Fibroblast of lung (primary cell): ENCODE data around the gene LPP.

ENCODE experiments used
- EZH2 ChIP-seq: IDR thresholded peaks from 2 replicates; pipeline ENCODE4 v1.5.1; 2012; ENCODE audit warnings: low read length, control low read depth, mild to moderate bottlenecking; ENCODE audit errors: missing control alignments
- TF ChIP-seq, protein P1 (sequence below), 2 donors: IDR thresholded peaks in 1 of 2; conservative IDR thresholded peaks in 1 of 2; 1 replicate in 1 of 2; 2 replicates in 1 of 2; pipeline ENCODE4 v1.5.1; 2011 to 2012; ENCODE audit warnings: low read length in 2 of 2, control low read depth in 1 of 2, inconsistent platforms in 1 of 2, low read depth in 1 of 2, mild to moderate bottlenecking in 1 of 2

DNA sequence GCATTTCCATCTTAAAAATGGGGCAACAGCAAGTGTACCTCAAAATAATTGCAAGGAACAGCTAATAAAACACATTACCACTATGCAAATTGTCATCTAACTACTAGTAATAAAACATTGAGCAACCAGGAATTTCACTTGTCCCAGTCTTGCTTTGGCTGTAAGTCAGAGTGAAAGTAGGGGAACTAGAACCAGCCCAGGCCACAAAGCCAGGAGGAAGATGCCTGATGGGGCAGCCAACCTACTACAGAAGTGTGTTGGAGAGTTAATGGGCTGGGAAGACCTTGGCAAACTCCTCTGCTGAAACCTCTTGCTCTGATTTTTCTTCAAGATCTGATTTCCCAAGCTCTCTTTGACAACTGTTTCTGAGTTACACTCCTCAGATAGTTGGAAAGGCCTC lies 40.2 kb upstream of the LPP start:
- TF ChIP-seq, protein P1, sequence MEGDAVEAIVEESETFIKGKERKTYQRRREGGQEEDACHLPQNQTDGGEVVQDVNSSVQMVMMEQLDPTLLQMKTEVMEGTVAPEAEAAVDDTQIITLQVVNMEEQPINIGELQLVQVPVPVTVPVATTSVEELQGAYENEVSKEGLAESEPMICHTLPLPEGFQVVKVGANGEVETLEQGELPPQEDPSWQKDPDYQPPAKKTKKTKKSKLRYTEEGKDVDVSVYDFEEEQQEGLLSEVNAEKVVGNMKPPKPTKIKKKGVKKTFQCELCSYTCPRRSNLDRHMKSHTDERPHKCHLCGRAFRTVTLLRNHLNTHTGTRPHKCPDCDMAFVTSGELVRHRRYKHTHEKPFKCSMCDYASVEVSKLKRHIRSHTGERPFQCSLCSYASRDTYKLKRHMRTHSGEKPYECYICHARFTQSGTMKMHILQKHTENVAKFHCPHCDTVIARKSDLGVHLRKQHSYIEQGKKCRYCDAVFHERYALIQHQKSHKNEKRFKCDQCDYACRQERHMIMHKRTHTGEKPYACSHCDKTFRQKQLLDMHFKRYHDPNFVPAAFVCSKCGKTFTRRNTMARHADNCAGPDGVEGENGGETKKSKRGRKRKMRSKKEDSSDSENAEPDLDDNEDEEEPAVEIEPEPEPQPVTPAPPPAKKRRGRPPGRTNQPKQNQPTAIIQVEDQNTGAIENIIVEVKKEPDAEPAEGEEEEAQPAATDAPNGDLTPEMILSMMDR (conservative IDR thresholded peaks at IDR 0.05 in 1 of 2, IDR thresholded peaks at IDR 0.05 in 1 of 2; ENCODE audit: low read depth in 1 of 2, low read length in 2 of 2) = no peak
- TF ChIP-seq EZH2 = no peak
